ENCODE data around the gene MYO3B.

DNA sequence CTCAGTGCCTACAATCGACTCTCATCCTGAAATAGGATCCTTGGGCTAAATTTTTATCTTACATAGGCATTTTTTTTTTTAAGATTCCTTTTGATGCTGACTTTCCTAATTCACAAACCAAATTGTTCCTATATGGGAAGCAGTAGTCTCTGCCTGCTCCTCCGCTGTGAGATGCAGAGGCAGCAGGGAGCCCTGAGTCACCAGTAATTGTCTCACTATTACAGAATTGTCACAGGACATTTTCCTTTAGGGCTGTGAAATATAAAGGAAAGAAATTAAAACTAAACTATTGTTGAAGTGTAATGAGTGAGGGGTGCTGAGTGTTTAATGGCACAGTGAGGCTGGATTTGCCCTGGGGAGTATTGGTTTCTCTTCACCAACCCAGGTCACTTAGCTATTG, 63.8 kb downstream of the MYO3B start:
- TF ChIP-seq EZH2 (IDR thresholded peaks at IDR 0.05; ENCODE audit: borderline replicate concordance, low read depth, low read length, severe bottlenecking) (no peak), CTCF (IDR thresholded peaks at IDR 0.05; ENCODE audit: extremely low read depth in 1 of 2, insufficient read depth in 1 of 2, low read depth in 1 of 2, low read length in 2 of 2) (no peak), POLR2A (IDR thresholded peaks at IDR 0.05; ENCODE audit: low read depth, low read length) (no peak), JUN (IDR thresholded peaks at IDR 0.05; ENCODE audit: borderline replicate concordance, insufficient read depth, insufficient read length, low read depth) (no peak), POLR2AphosphoS5 (IDR thresholded peaks at IDR 0.05; ENCODE audit: insufficient read depth, low read depth, low read length) (no peak), FOS (IDR thresholded peaks at IDR 0.05; ENCODE audit: borderline replicate concordance, insufficient read depth, low read length) (no peak), GATA2 (IDR thresholded peaks at IDR 0.05; ENCODE audit: insufficient read depth, insufficient read length, low read depth, low read length) (no peak), MYC (IDR thresholded peaks at IDR 0.05; ENCODE audit: low read depth, low read length) (no peak)
- TF ChIP-seq, protein P1, sequence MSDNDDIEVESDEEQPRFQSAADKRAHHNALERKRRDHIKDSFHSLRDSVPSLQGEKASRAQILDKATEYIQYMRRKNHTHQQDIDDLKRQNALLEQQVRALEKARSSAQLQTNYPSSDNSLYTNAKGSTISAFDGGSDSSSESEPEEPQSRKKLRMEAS (IDR thresholded peaks at IDR 0.05; ENCODE audit: insufficient read depth, insufficient read length) = no peak
